GM19438 (cell line): ENCODE data around the gene FREM2.

Experiments
- ATAC-seq: cut with Tn5 transposase; IDR thresholded peaks from one replicate; pipeline ENCODE4 v1.9.1; 2021; ENCODE audit warnings: low read depth; ENCODE audit not compliant: unreplicated experiment

FREM2 gene

DNA sequence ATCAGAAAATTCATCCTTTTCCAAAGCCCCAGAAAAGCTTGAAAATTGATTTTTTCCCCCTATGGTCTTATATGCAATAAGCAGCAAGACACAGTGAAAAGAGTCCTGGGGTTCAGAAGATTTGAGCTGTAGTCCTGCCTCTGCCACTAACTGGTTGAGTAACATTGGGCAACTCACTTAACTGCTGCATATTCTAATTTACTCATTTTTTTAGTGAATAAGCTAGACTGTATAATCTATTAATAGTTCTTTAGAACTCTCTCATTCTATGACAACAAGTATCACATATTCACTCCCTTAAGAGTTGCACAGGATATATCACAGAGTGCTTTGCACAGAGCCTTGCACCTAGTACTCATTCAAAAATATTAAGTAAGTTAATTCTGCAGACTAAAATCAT, 192.9 kb downstream of the FREM2 start:
- ATAC-seq, result no peak

DNA sequence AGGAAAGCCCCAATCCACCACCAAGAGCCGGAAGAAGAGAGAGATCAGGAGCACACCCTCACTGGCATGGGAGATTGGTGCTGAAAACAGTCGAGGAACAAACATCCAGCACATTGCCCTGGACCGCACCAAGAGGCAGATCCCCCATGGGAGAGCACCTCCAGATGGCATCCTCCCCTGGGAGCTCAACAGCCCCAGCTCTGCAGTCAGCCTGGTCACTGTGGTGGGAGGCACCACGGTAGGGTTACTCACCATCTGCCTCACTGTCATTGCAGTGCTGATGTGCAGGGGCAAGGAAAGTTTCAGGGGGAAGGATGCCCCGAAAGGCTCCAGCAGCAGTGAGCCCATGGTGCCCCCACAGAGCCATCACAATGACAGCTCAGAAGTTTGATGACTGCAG, 193.5 kb downstream of the FREM2 start:
- no peak for ATAC-seq

DNA sequence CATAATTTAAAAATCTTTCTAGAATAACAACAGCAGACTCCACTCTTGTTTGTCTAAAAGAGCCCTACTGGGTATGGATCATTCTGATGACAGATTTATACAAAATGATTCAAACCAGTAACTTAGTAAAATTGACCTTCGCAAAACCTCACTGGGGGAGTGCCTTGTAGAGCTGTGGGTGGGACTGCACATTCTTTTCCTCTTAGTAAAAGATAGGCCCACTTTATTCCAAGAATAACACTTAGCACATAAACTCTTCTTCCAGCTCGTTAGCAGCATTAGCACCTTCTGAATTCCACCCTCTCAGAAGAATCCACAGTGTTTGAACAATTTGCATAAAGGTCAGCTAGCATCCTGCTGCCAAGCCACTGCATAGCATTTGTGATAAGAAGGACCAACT, 196.9 kb downstream of the FREM2 start:
- no peak for ATAC-seq

DNA sequence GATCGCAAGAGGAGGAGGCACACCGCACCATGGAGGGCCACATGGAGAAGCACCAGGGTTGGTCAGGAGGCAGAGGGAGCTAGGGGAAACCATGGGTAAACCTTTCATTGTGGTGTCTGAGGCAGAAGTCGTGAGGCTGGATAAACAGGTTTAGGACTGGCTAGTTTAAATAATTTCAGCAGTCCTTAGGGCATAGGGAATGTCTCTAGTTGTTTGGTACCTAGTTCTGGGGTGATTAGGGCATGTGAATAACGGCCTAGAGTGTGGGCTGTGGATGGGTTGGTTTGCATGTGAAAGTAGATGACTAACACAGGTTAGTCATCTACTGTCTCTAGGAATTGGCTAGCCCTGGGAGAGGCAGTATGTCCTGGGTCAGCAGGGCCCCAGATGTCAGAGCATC, 201.4 kb downstream of the FREM2 start:
- no peak for ATAC-seq

DNA sequence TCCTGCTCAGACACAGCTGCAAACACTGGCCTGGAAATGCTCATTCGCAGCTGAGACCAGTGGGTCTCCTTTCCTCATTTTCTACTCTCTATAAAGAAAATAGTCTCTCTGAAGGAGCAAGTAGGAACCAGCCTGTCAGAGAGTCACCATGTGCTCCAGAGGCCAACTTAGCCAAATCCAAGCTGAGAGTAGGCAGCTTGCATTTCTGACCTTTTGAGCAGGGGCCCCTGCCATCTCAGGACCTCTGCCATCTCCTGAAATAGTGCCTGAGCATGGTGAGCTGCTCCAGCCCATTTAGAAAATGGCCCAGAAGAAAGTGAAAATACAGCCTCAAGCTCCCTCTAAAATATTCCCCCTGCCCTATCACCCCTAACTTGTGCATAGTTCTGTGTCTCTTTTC, 208.2 kb downstream of the FREM2 start:
- no peak for ATAC-seq

DNA sequence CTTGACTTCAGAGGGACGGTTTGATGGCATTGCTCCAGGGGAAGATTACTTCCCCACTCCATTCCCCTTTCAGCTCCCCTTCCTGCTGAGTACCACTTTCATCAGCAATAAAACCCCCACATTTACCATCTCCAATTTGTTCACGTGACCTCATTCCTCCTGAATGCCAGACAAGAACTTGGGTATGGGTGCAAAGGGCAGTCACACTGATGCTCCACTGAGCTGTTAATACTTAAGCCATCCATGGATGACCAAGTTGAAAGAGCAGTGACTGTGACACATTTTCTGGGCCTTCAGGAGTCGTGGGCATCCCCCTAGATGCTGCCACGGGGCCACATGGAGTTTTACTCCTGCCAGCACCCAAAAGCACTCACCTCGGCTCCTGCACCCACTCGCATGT, 210.6 kb downstream of the FREM2 start:
- ATAC-seq, result no peak

DNA sequence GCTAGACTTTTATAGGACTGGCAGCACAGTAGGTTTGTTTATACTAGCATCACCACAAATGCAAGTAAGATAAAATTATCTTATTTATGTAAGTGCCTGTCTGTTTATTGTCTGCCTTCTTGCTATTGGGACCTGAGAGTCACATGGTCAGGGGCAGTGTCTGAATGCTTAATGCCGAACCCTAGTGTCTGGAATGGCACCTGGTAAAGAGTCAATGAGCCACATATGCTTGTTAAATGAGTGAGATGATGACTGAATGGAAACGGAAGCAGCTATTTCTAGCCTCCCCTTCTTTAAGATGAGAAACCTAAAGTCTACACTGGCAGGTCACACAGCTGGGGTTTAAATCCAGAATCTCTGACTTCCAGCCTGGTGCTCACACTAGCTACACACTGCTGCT, 211.6 kb downstream of the FREM2 start:
- no peak for ATAC-seq

DNA sequence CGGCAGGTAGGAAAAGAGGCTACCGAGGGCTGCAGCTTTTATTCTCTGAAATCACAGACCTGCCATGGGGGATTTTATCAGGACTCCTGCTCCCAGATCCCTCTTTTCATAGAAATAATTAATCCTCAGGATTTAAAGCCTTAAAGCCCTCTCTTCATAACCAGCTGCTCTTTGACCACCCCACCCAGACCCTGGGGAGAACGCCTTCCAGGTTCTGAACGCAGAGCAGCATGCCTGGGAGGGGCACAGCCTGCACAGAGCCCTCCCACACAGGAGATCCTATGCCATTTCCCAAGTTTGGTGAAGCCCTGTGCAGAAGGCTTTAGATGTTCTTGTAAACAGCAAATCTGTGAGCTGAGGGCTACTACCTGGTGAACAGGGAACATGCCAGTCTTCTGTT, 212.7 kb downstream of the FREM2 start:
- ATAC-seq, result no peak

DNA sequence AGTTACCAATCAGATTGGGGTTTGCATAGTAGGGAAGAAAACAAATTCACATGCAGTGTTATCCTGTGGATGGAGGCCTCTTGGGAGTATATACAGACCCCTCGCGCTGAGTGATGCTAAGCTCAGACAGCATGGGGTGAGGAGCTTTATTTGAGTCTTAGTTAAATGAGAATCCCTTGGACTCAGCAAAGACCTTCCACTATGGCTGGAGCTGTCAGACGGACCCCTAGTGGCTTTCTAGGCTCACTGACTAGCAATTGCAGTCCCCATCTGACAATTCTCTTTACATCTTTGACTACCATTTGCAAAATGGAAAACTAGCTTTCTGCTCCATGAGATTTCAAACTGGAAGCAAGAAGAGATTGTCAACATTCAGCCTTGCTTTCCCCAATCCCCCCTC, 213.3 kb downstream of the FREM2 start:
- ATAC-seq, result no peak

DNA sequence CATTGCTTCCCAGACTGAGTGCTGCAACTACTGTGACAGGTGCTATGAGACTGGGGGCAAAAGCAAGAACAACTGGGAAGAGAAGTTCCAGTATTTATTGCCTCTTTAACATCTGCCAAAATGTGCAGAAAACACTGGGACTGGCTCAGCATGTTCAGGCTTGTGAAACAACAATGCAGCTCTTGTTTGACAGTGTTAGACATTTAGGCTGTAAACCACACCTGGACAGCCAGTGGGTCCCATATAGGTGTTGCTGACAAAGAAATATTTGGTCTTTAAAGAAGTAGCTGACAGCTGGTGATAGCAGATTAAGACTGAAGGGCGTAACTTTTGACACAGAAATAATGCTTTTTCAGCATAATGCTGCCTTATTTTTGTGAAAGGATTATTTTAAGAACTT, 215.7 kb downstream of the FREM2 start:
- ATAC-seq, result no peak

DNA sequence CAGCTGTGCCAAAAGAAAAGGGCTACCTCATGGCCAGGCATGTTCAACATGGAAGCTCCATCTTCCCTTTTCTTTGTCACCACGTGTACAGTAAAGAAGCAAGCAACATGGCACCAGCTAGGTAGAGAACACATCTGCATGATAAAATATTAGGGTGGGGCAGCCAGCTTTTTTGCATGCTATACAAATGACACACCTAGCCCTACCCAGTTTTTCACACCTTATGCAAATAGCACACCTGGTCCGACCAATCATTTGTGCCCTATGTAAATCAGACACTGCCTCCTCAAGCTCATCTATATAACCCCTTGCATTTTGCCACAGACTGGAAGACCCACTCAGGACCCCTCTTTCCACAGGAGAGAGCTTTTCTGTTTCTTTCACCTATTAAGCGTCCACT, 218.2 kb downstream of the FREM2 start:
- ATAC-seq, result no peak

DNA sequence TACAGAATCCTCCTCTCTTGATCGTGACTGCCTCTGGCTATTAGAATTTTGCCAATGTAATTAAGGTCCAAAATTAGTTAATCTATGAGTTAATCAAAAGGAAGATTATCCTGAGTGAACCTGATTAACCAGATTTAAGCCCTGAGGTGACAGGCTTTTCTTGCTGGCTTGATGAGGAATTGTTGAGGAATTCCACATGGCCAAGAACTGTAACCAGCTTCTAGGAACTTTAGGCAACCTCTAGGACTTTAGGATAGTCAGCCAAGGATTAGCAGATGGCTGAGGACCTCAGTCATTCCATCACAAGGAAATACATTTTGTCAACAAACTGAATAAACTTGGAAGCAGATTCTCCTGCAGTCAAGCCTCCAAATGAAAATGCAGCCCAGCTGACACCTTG, 219.0 kb downstream of the FREM2 start:
- ATAC-seq, result no peak

DNA sequence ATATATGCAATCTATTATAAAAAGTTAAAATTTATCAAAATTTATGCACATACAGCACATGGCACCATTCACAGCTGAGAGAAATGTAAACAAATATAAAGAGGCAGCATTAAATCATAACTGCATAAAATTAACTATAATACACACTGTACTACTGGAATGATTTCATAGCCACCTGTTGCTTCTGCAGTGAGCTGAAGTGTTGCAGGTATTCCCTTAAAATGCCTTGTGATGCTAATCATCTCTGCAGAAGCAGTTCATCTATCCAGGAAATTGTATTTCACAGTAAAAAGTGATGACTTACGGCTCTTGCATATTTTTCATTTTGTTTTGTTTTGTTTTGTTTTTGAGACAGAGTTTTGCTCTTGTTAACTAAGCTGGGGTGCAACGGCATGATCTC, 221.7 kb downstream of the FREM2 start:
- no peak for ATAC-seq

DNA sequence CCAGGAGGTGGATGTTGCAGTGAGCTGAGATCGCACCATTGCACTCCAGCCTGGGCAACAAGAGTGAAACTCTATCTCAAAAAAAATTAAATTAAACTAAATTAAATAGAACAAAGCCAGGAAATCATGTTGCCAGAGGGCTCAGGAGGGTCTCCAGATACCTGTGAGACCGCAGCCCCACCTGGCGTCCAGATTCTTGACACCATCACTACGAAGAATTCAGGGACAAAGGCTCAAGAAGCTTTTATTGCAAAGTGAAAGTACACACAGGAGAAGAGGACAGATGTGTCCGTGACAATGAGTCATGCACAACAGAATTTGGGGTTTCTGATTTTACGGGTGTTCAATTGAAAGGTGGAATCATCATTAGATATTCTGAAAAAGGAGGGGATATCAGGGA, 227.2 kb downstream of the FREM2 start:
- ATAC-seq, result no peak

DNA sequence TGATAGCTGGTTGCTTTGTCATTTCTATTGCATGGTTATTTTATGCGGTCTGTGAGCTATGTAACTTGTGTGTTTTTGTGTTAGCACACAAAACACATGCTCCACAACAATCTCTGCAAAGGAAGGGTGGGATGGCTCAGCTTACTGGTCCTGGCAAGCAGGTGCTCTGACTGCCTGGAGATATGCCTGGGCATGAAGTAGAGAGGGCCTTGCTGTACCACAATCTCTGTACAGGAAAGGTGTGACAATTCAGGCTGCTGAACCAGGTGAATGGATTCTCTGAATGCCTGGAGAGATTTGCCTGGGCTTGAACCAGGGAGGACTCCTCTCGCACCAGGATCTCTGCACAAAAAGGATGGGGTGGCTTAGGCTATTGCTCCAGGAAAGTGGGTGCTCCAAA, 234.2 kb downstream of the FREM2 start:
- no peak for ATAC-seq

DNA sequence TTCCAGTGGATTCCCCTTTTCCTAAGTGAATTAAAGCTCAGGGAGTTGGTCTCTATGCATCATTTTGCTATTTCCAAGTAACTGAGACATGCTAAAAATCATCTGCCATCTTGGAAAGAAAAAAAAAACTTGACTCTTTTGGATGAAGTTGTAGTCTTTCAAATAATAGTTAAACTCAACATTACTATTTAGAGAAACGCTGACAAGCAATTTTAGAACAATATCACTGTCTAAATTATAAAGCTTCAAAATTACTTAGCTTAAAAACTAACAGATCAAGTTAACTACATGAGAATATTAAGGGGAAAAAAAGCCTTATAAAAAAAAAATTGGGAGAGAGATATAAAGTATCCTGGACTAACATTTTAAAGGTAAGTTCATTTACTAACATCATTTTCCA, 235.3 kb downstream of the FREM2 start:
- ATAC-seq, result no peak

DNA sequence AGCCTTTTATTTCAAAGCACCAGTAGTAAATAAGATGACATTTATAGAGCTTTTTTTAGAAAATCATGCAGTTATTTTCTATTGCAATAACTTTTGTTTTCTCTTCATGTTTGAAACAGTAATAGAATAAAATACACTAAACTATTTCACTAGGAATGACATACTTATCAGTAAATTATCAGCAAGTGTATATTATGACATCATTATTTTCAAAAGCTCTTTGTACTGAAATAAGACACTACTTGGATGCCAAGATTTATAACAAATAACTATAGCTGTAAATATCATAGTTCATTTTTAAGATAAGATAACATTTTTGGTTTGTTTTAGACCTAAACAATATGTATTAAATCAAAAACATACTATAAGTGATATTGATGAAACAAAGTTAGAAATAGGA, 246.9 kb downstream of the FREM2 start:
- ATAC-seq, result no peak
